Vagina (tissue), 2 donors: Measurements from ENCODE around the gene FAM163B.

Source experiments
- POLR2A ChIP-seq, 2 donors: fragments of 450-650 bp; IDR thresholded peaks; one replicate each; pipeline ENCODE4 v1.6.1; 2017; ENCODE audit warnings: antibody characterized with exemption in 2 of 2, mild to moderate bottlenecking in 2 of 2, moderate library complexity in 2 of 2
- POLR2AphosphoS5 ChIP-seq, 2 donors: sonication (generic); formaldehyde crosslinking; IDR thresholded peaks; one replicate each; pipeline ENCODE4 v1.9.0; 2017; ENCODE audit warnings: antibody characterized with exemption in 2 of 2, mild to moderate bottlenecking in 2 of 2, low read depth in 1 of 2; ENCODE audit not compliant: insufficient read depth in 1 of 2

DNA sequence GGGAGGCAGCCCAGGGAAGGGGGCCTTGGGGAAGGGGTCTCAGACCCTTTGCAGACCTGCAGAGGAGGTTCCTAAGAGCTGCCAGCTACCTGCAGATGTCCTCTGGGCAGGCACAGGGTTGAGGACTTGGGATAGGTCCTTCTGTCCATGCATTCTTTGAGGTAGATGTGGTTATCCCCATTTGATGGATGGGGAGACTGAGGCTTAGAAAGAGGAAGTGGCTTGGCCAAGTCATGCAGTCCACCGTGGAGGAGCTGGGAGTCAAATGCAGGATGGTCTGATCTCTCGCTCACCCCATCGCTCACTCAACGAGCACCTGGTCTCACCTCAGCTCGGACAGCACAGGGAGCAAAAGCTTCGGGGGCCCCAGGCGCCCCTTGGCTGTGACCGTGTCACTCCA is 54.5 kb downstream of the FAM163B start:
- TF ChIP-seq POLR2A (IDR thresholded peaks at IDR 0.05), result no peak
- no peak for TF ChIP-seq POLR2AphosphoS5 (IDR thresholded peaks at IDR 0.05; ENCODE audit: insufficient read depth in 1 of 2, low read depth in 1 of 2)
